ENCODE results near the gene SLC8A1. TPM values are rescaled to one million over a fixed set of nuclear protein-coding genes. Genes with fewer than 3 reads are reported as not detected.

Gene SLC8A1
- total RNA-seq, 2 donors from 2014 or later: 4.7 to 6.3 TPM

GRCh38 chr2:40455661-40456060 is 3.8 kb upstream of the SLC8A1 start:
- H3K9me3 Mint-ChIP-seq: no peaks in the 10 kb centered on the region
- H3K36me3 Mint-ChIP-seq (ENCODE audit: low read depth): no peaks in the 10 kb centered on the region
- peaks cover 28% of the 10 kb centered on the region for H3K27me3 Mint-ChIP-seq (ENCODE audit: insufficient read depth)
- WGBS, 2 experiments (ENCODE audit: insufficient coverage in 1 of 2, insufficient read length in 1 of 2): 63 to 92% methylated on average over 2 to 5 of the region's 5 CpGs
- Histone ChIP-seq H3K27me3 (ENCODE audit: control insufficient read depth, insufficient read depth, low read length, poor library complexity, severe bottlenecking) (peaks cover 33% of the 10 kb centered on the region), H3K4me1 (ENCODE audit: control insufficient read depth, insufficient read depth, low read length) (peaks cover 10% of the 10 kb centered on the region), H3K9me3 (ENCODE audit: control insufficient read depth, low read length) (no peaks in the 10 kb centered on the region), H3K27ac (ENCODE audit: low read depth, low read length) (no peak overlapping the region), H3K36me3 (ENCODE audit: control insufficient read depth, insufficient read depth, low read length) (no peaks in the 10 kb centered on the region), H3K4me3 (ENCODE audit: low read length) (no peak overlapping the region), H3K9ac (ENCODE audit: extremely low read depth, low read length, poor library complexity, severe bottlenecking) (no peak overlapping the region)
- no peak overlapping the region for H3K4me3 Mint-ChIP-seq
- DNase-seq: no peak
- H3K27ac Mint-ChIP-seq: no peak overlapping the region
- H3K4me1 Mint-ChIP-seq: peaks cover 31% of the 10 kb centered on the region
- no peak for TF ChIP-seq CTCF (conservative IDR thresholded peaks at IDR 0.05)

GRCh38 chr2:40454321-40454720 is 2.4 kb upstream of the SLC8A1 start:
- DNase-seq: no peak
- H3K9me3 Mint-ChIP-seq: no peaks in the 10 kb centered on the region
- H3K4me3 ChIP-seq (ENCODE audit: low read length): no peak overlapping the region
- H3K4me3 Mint-ChIP-seq: no peak overlapping the region
- H3K9ac ChIP-seq (ENCODE audit: extremely low read depth, low read length, poor library complexity, severe bottlenecking): no peak overlapping the region
- H3K4me1 Mint-ChIP-seq: peaks cover 39% of the 10 kb centered on the region
- peaks cover 10% of the 10 kb centered on the region for H3K4me1 ChIP-seq (ENCODE audit: control insufficient read depth, insufficient read depth, low read length)
- no peaks in the 10 kb centered on the region for H3K36me3 ChIP-seq (ENCODE audit: control insufficient read depth, insufficient read depth, low read length)
- H3K9me3 ChIP-seq (ENCODE audit: control insufficient read depth, low read length): no peaks in the 10 kb centered on the region
- 91 to 100% methylated on average over 2 to 3 of the region's 3 CpGs for WGBS, 2 experiments (ENCODE audit: insufficient coverage in 1 of 2, insufficient read length in 1 of 2)
- peaks cover 36% of the 10 kb centered on the region for H3K27me3 Mint-ChIP-seq (ENCODE audit: insufficient read depth)
- no peak overlapping the region for H3K27ac ChIP-seq (ENCODE audit: low read depth, low read length)
- peaks cover 40% of the 10 kb centered on the region for H3K27me3 ChIP-seq (ENCODE audit: control insufficient read depth, insufficient read depth, low read length, poor library complexity, severe bottlenecking)
- TF ChIP-seq CTCF (conservative IDR thresholded peaks at IDR 0.05): no peak
- H3K27ac Mint-ChIP-seq: no peak overlapping the region
- no peaks in the 10 kb centered on the region for H3K36me3 Mint-ChIP-seq (ENCODE audit: low read depth)

GRCh38 chr2:40452786-40453185 is 896 bp upstream of the SLC8A1 start:
- H3K27ac ChIP-seq (ENCODE audit: low read depth, low read length): no peak overlapping the region
- WGBS, 2 experiments (ENCODE audit: insufficient coverage in 1 of 2, insufficient read length in 1 of 2): 66 to 69% methylated on average over 5 to 8 of the region's 8 CpGs
- peaks cover 3% of the 10 kb centered on the region for H3K4me1 ChIP-seq (ENCODE audit: control insufficient read depth, insufficient read depth, low read length)
- H3K36me3 Mint-ChIP-seq (ENCODE audit: low read depth): no peaks in the 10 kb centered on the region
- TF ChIP-seq CTCF (conservative IDR thresholded peaks at IDR 0.05): no peak
- H3K4me1 Mint-ChIP-seq: peaks cover 26% of the 10 kb centered on the region
- H3K36me3 ChIP-seq (ENCODE audit: control insufficient read depth, insufficient read depth, low read length): no peaks in the 10 kb centered on the region
- peak overlapping the region; percentile 80 for H3K4me3 ChIP-seq (ENCODE audit: low read length)
- H3K27ac Mint-ChIP-seq: no peak overlapping the region
- no peaks in the 10 kb centered on the region for H3K9me3 ChIP-seq (ENCODE audit: control insufficient read depth, low read length)
- H3K9me3 Mint-ChIP-seq: no peaks in the 10 kb centered on the region
- H3K27me3 ChIP-seq (ENCODE audit: control insufficient read depth, insufficient read depth, low read length, poor library complexity, severe bottlenecking): peaks cover 40% of the 10 kb centered on the region
- DNase-seq: peak; percentile 46
- H3K4me3 Mint-ChIP-seq: peak overlapping the region; percentile 60
- H3K9ac ChIP-seq (ENCODE audit: extremely low read depth, low read length, poor library complexity, severe bottlenecking): no peak overlapping the region
- peaks cover 36% of the 10 kb centered on the region for H3K27me3 Mint-ChIP-seq (ENCODE audit: insufficient read depth)
